ENCODE data around the gene SLC4A1AP. TPM values are rescaled to one million over a fixed set of nuclear protein-coding genes. Genes with fewer than 3 reads are reported as not detected.
"Not testable (repeated sequence)": the region's sequence is repeated elsewhere in the genome, so short reads cannot be mapped to it uniquely, and the experiment has no call there.

Gene SLC4A1AP, protein sequence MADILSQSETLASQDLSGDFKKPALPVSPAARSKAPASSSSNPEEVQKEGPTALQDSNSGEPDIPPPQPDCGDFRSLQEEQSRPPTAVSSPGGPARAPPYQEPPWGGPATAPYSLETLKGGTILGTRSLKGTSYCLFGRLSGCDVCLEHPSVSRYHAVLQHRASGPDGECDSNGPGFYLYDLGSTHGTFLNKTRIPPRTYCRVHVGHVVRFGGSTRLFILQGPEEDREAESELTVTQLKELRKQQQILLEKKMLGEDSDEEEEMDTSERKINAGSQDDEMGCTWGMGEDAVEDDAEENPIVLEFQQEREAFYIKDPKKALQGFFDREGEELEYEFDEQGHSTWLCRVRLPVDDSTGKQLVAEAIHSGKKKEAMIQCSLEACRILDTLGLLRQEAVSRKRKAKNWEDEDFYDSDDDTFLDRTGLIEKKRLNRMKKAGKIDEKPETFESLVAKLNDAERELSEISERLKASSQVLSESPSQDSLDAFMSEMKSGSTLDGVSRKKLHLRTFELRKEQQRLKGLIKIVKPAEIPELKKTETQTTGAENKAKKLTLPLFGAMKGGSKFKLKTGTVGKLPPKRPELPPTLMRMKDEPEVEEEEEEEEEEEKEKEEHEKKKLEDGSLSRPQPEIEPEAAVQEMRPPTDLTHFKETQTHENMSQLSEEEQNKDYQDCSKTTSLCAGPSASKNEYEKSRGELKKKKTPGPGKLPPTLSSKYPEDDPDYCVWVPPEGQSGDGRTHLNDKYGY
- total RNA-seq (ENCODE audit: insufficient read depth, low replicate concordance), result 24.6 TPM

DNA sequence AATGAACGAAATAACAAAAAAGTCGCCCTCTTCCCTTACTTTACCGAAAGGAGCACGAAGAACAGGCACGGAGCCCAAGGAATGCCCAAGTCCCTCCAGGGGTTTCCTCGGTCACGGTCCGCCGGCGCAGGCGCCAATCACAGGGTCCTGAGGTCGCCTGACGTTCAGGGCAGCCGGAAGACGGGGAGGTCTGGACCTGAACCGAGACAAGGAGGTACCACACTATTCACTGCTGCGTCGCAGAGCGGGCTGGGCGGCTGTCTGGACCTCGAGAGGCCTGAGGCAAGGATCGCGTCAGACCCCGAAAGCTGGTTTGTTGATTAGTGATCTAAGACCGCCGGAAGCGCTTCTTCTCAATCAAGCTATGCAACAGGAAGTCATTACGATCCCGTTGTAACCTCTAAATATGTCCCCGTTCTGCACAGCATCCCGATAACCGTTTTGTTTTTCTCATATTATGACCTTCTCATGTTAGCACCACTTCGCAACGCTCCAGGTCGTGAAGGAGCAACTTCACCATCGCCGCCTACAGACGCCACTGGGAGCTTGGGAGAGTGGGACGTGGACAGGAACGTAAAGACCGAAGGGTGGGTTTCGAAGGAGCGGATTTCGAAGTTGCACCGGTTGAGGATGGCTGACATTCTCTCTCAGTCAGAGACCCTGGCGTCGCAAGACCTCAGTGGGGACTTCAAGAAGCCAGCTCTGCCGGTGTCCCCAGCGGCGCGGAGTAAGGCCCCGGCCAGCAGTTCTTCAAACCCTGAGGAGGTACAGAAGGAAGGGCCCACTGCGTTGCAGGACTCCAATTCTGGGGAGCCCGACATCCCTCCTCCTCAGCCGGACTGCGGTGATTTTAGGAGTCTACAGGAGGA lies at the start of gene SLC4A1AP, which contains the start of gene SUPT7L:
TSS of gene SLC4A1AP (plus strand) at position 605 of the 869 bp plus-strand sequence. CDS start at position 631, 26 bp downstream.
TSS of gene SUPT7L (minus strand) at position 330 of the 869 bp plus-strand sequence. CDS start 1,422 bp downstream, outside the sequence.
- peak; percentile 86 for DNase-seq (ENCODE audit: low spot score)

DNA sequence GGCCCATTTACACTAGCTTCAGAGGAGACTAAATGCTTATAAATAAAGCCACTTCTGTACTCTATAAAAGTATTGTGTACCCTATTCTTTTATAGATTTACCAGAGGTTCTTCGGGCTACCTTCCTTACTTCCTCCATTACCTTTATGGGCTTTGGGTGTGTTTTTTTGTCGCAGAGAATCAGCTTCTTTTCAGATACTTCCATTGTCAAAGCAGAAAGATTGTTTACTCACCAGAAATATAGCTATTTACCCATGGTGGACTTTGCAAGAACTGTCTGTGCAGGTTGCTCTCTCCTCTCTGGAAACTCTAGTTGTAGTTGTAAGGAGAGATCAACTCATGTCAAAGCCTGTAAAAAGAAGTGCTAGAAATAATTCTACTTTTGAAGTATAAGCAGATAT lies 49.7 kb upstream of the SLC4A1AP start:
- DNase-seq (ENCODE audit: low spot score), result no peak

DNA sequence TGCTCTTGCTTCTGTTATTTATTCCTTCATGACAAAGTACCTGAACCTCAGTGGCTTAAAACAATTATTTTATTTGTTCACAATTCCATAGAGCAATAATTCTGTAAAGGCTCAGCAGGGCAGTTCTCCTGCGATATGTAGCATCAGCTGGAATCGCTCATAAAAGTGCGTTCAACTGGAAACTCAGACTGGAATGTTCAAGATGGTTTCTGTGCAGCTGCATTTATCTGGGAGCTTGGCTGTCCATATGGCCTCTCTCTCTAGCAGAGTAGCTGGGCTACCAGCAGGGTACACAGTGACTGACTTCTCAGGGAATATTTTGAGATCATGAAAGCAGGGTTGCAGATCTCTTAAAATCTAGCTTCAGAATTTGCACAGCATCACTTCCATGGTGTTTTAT lies 48.4 kb upstream of the SLC4A1AP start:
- DNase-seq (ENCODE audit: low spot score), result no peak

- DNase-seq (ENCODE audit: low spot score), result no peak
Observed at GRCh38 chr2:27621524-27621923, 42.2 kb upstream of the SLC4A1AP start.

DNA sequence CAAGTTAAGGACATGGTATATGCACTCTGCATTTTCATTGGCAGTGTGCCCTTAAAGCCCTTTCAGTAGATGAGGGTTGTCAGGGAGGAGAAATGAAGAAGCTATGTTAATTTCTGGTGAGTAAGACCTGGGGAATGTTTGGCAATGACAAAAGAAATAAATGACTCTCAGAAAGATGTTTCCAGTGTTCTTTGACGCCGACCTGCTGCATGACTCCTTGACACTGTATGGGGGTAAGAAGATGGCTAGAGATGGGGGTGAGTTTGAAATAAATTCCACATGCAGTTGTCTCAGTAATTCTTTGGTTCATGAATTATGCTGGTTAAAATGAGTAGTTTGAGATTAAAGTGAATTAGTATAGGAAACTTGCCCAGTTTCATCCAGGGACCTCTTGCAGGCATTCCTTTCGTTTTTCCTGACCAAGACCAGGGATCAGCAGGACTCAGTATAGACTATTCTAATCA lies 40.7 kb upstream of the SLC4A1AP start:
- DNase-seq (ENCODE audit: low spot score), result no peak

GRCh38 chr2:27624943-27625342 lies 38.7 kb upstream of the SLC4A1AP start:
- DNase-seq (ENCODE audit: low spot score), result no peak

DNA sequence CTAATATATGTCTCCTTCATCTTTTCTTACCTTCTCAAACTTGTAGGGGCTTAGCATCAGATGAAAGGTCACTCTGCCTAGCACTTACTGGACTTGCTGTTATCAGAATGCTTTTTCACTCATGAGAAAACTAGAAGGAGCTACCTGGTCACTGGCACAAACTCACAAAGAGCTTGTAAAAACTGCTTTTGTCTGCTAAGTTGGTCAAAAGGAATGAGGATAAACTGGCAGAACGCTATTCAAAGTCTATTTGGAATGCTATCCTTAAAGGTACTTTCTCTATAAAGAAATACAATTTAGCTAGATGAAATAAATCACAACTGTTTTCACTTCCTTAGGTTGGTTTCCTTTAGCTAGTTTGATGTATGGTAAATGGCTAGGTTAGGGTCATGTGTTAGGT lies 37.4 kb upstream of the SLC4A1AP start:
- not testable (repeated sequence) for DNase-seq (ENCODE audit: low spot score)

DNA sequence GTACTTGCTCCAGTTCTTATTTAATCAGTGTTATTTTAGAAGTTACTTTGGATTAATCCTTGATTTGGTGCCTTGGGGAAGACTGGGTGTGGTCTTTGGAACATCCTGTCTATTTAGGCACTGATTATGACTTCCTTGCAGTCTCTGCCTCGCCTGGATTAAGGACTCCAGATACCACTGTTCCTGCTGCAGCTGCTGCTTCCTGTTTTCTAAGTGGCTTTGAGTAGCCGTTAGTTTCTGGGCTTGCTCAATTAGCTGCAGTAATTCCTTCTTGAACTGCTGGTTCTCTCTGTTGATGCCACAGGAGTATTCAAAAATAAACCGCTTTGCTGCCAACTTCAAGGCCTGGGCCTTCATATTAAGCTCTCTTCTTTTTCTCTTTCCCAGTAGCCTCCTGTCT lies 36.8 kb upstream of the SLC4A1AP start:
- DNase-seq (ENCODE audit: low spot score), result not testable (repeated sequence)

DNA sequence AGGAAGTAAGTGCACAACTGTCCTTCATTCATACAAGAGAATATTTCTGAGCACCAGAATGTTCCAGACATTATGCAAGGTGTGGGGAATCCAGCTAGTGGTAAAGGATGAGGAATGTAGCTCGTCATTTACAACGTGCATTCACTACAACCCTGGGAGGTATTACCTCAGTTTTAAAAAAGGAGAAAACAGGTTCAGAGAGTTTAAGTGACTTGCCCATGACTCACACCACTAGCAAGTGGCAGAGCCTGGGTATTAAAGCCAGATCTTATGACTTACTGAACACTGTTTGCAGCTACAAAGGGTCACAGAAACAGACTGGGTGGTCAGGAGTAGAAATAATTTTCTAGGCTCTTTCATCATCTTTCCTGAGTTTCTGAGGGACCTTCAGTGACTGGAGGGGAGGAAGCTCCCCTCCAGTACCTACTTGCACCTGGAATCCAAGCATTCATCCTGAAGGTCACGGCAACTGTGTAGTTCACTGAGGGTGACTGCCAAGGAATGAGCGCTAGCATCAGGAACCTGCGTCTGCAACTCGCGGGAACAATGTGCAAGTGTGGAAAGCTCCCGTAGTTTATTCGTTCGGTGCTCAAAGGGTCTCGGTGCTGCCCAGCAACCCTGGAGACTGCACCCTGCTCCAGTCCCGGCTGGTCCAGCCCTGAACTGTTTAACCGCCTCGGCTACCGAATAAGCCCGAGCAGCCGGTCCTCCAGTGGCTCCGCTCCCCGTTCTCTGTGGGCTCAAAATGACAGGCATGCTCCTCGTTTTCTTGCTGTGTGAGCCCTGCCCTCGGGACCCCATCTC lies 35.5 kb upstream of the SLC4A1AP start:
- peak; percentile 23 for DNase-seq (ENCODE audit: low spot score)

DNA sequence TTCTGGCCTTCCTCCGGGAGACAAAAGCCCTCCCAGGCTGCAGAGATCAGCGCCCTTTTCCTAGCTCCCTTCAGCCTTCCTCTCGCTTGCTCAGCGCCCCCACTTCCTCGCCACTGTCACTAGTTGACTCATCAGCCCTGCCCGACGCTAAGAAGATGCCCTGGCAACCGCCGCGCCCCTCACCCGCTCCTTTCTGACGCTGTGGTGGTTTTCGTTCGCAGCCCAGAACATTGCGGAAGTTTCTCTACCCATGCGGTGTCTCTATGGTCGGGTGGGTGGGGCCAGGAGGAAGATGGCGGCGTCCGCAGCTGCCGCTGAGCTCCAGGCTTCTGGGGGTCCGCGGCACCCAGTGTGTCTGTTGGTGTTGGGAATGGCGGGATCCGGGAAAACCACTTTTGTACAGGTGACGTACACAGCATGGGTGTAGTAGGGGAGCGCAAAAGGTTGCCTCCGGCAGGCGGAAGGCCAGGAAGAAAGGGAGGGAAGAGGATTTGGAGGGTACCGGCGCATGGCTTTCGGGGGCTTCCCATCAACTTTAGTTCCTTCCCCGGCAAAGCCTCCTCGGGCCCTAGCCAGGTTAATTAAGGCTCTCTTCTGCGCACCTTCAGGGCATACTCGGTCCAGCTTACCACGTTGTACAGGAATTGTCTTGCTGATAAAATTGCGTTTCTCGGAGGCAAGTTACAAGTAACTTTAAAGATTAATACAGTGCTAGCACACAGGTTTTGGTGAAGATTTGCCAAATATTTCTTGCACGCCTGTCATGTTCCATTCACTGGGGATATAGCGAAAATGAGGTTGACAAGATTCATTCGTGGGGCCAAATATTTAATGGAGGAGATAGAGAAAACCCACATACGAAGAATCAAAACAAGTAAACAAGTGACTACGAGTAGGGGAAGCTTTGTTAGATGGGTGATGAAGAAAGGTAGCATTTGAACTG lies 34.7 kb upstream of the SLC4A1AP start, which contains the start of the genes CCDC121 and GPN1:
TSS of gene CCDC121 (minus strand) at position 246 of the 943 bp plus-strand sequence. CDS start 1,213 bp downstream, outside the sequence.
TSS of gene GPN1 (plus strand) at position 284 of the 943 bp plus-strand sequence. CDS start at position 293, 9 bp downstream.
- peak; percentile 95 for DNase-seq (ENCODE audit: low spot score)

- DNase-seq (ENCODE audit: low spot score), result not testable (repeated sequence)
Observed at GRCh38 chr2:27630257-27630656, 33.4 kb upstream of the SLC4A1AP start.

- no peak for DNase-seq (ENCODE audit: low spot score)
Observed at GRCh38 chr2:27634291-27634690, 29.4 kb upstream of the SLC4A1AP start.

DNA sequence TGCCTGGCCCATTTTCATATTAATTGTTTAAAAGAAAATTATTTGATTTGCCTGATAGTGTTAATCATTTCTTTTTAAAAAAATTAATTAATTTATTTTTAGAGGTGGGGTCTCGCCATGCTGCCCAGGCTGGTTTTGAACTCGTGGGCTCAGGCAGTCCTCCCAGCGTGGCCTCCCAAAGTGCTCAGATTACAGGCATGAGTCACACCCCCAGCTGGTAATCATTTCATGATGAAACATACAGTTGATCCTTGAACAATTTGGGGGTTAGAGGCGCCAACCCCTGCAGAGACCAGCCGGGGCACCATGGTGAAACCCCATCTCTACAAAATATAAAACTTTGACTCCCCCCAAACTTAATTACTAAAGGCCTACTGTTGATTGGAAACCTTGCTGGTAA lies 26.9 kb upstream of the SLC4A1AP start:
- DNase-seq (ENCODE audit: low spot score), result no peak

DNA sequence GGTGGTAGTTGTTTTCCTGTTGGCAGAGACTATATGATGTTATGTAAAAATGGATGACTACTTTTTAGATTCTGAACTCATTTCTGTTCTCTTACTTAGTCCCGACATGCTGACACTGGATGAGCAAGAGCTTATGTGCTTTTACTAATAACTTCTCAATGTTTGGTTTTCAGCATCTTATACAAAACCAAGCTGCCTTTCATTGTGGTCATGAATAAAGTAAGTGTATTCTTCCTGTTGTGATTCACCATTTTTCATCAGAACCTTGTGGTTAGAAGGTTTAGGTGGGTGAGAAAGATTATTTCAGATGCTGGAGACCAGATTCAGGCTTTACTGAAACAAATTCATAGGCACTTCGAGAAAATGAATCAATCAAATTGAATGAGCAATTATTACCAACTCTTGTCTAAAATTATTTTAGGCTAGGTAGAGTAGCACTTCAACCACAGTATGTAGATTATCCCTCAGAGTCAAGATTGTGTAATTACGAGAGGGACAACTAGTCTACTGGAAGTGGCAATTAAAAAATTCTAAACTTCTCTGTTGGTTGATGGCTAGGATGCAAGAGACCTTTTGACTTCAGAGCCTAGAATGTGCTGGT lies 25.6 kb upstream of the SLC4A1AP start:
- no peak for DNase-seq (ENCODE audit: low spot score)

DNA sequence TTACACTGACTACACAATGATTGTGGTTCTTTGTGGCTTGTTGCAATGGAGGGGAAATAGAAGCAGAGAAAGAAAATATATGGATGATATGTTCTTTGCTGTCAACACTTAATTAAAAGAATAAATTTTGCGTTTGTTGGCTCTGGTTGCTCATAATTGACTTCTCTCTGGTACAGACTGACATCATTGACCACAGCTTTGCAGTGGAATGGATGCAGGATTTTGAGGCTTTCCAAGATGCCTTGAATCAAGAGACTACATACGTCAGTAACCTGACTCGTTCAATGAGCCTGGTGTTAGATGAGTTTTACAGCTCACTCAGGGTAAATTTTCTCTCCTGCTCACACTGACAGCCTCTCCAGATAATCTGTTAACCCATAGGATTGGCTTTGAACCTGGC lies 25.0 kb upstream of the SLC4A1AP start:
- no peak for DNase-seq (ENCODE audit: low spot score)

DNA sequence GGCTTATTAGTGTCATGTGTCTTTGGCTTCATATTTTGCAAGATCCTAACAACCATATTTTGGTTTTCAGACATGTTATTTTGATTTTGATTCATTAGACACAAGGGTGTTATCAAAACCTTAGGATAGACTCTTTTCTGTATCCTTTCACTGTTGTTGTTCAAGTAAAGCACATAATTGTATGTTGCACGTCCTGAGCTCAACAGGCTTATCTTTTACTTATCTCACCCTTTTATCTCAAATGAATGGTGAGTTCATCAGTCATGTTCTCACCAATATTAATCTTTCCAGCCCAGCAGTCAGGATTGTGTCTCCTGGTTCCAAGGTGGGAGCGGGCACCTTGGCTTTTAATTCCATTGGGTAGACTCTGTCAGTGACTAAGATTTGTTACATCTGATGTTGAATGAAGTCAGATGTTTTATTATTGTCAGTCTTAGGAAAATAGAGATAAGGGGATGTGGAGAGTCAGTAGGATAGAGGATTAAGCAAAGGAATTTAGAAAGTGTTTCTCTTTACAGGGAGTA lies 22.9 kb upstream of the SLC4A1AP start:
- DNase-seq (ENCODE audit: low spot score), result no peak

- no peak for DNase-seq (ENCODE audit: low spot score)
Observed at GRCh38 chr2:27645197-27645596, 18.5 kb upstream of the SLC4A1AP start.

- no peak for DNase-seq (ENCODE audit: low spot score)
Observed at GRCh38 chr2:27647289-27647688, 16.4 kb upstream of the SLC4A1AP start.

GRCh38 chr2:27647737-27648136 lies 16.0 kb upstream of the SLC4A1AP start:
- DNase-seq (ENCODE audit: low spot score), result no peak
